PC-9 (cell line): ENCODE measurements around the gene TDG. TPM values are rescaled to one million over a fixed set of nuclear protein-coding genes. Genes with fewer than 3 reads are reported as not detected.

Experiments
- BruUV-seq: library from RNA; stranded (reverse); fragments of 400-500 nt; replicated peaks from 2 replicates; lab custom pipeline; 2021; lab: Mats Ljungman, UMichigan
- CTCF ChIA-PET: fragments of 300-600 bp; sonication (Branson Sonifier 250); formaldehyde crosslinking; loops from one replicate; lab custom pipeline; 2022; ENCODE audit warnings: antibody characterized with exemption; lab: Charles Lee
- POLR2A ChIA-PET: fragments of 300-600 bp; sonication (Branson Sonifier 250); formaldehyde crosslinking; loops from one replicate; lab custom pipeline; 2022; ENCODE audit warnings: antibody characterized with exemption; ENCODE audit not compliant: unreplicated experiment; lab: Charles Lee
- DNase-seq, 2 experiments: peaks; one replicate each; pipeline versions ENCODE4 v3.0.0 to v3.0.0-alpha.2; 2015 to 2022; ENCODE audit warnings: mixed read lengths in 1 of 2
- H2AFZ ChIP-seq: fragments of 200-600 bp; sonication (generic); 2 replicates; pipeline ENCODE4 v1.8.1; 2017; ENCODE audit warnings: antibody characterized with exemption
- H3F3A ChIP-seq: fragments of 200-600 bp; sonication (generic); 2 replicates; pipeline ENCODE4 v1.8.1; 2017; ENCODE audit warnings: antibody characterized with exemption, mild to moderate bottlenecking, low read depth; ENCODE audit not compliant: insufficient read depth
- H3K27ac ChIP-seq: fragments of 200-600 bp; sonication (generic); 2 replicates; pipeline ENCODE4 v1.6.1; 2016; ENCODE audit warnings: mixed run types
- H3K27me3 ChIP-seq: fragments of 200-600 bp; sonication (generic); 2 replicates; pipeline ENCODE4 v1.6.1; 2016; ENCODE audit warnings: low read depth, mixed run types; ENCODE audit not compliant: insufficient read depth
- H3K36me3 ChIP-seq: fragments of 200-600 bp; sonication (generic); 2 replicates; pipeline ENCODE4 v1.6.1; 2016; ENCODE audit warnings: low read depth, mixed run types
- H3K4me1 ChIP-seq: fragments of 200-600 bp; sonication (generic); replicated peaks from 2 replicates; pipeline ENCODE4 v1.6.1; 2016; ENCODE audit warnings: mixed run types; ENCODE audit not compliant: insufficient read depth
- H3K4me2 ChIP-seq: fragments of 200-600 bp; sonication (generic); 2 replicates; pipeline ENCODE4 v1.6.1; 2017; ENCODE audit warnings: mixed run types
- H3K4me3 ChIP-seq: fragments of 200-600 bp; sonication (generic); 2 replicates; pipeline ENCODE4 v1.6.1; 2016; ENCODE audit warnings: mixed run types
- H3K79me2 ChIP-seq: fragments of 200-600 bp; sonication (generic); 2 replicates; pipeline ENCODE4 v1.6.1; 2017; ENCODE audit warnings: low read depth, mixed run types
- H3K9me2 ChIP-seq: fragments of 200-600 bp; sonication (generic); 2 replicates; pipeline ENCODE4 v1.8.1; 2017; ENCODE audit warnings: mild to moderate bottlenecking; ENCODE audit not compliant: insufficient read depth
- H3K9me3 ChIP-seq: fragments of 200-600 bp; sonication (generic); 2 replicates; pipeline ENCODE4 v1.8.1; 2016; ENCODE audit warnings: low read depth; ENCODE audit not compliant: insufficient read depth
- H4K20me1 ChIP-seq: fragments of 200-600 bp; sonication (generic); 2 replicates; pipeline ENCODE4 v1.8.1; 2017; ENCODE audit not compliant: insufficient read depth
- CTCF ChIP-seq: fragments of 200-600 bp; sonication (generic); conservative IDR thresholded peaks from 2 replicates; pipeline ENCODE4 v1.6.1; 2017; ENCODE audit warnings: mixed run types, antibody characterized with exemption, mild to moderate bottlenecking, moderate library complexity
- EZH2 ChIP-seq: fragments of 200-600 bp; sonication (generic); IDR thresholded peaks from 2 replicates; pipeline ENCODE4 v1.8.0; 2017; ENCODE audit warnings: antibody characterized with exemption, low read depth
- intact Hi-C: fragments of 100-400 bp; cut with micrococcal nuclease; formaldehyde crosslinking; loops from one replicate; pipeline ENCODE4 v1.10.0; 2022; ENCODE audit not compliant: unreplicated experiment
- total RNA-seq: library from RNA; stranded (reverse); gene quantifications from 2 replicates; pipeline ENCODE4 v1.2.3, GENCODE V29; 2021

Gene TDG
- total RNA-seq, 1 experiment from 2014 or later = 21.0 TPM

GRCh38 chr12:103969391-103969790 is 3.7 kb downstream of the TDG start:
- H3K9me2 ChIP-seq = no peaks in the 10 kb centered on the region
- peaks cover 11% of the 10 kb centered on the region for H3F3A ChIP-seq
- no peak overlapping the region for H3K4me3 ChIP-seq
- DNase-seq = peak in 1 of 2 experiments; percentile 66
- CTCF ChIA-PET = no interaction called here
- H3K36me3 ChIP-seq = peaks cover 24% of the 10 kb centered on the region; the same call in 1 of the 2 replicates
- no peak overlapping the region for H2AFZ ChIP-seq
- H3K4me1 ChIP-seq = peaks cover 37% of the 10 kb centered on the region
- peak overlapping the region; percentile 28 for H3K4me2 ChIP-seq
- BruUV-seq = no TSS peak
- H3K27ac ChIP-seq = peak overlapping the region; percentile 11; the same call in 1 of the 2 replicates
- POLR2A ChIA-PET = interaction anchor here (0.5 to 0.6 kb wide), 2 partner anchors 18 to 167 kb away, joined by 3 to 4 read pairs; no protein-coding TSS in a partner anchor
- peaks cover 92% of the 10 kb centered on the region for H3K79me2 ChIP-seq
- TF ChIP-seq EZH2 (no peak), CTCF (no peak)
- no peaks in the 10 kb centered on the region for H3K27me3 ChIP-seq
- peaks cover 59% of the 10 kb centered on the region for H4K20me1 ChIP-seq
- no peaks in the 10 kb centered on the region for H3K9me3 ChIP-seq
- intact Hi-C loops = loop anchor here (5.0 kb wide), 1 partner anchor 138 kb away; no protein-coding TSS in a partner anchor

- Histone ChIP-seq H4K20me1 (peaks cover 50% of the 10 kb centered on the region), H3K4me3 (no peak overlapping the region), H3F3A (peaks cover 3% of the 10 kb centered on the region; the same call in 1 of the 2 replicates), H3K4me1 (peaks cover 10% of the 10 kb centered on the region), H2AFZ (no peak overlapping the region), H3K36me3 (peaks cover 31% of the 10 kb centered on the region), H3K79me2 (peaks cover 61% of the 10 kb centered on the region), H3K9me3 (no peaks in the 10 kb centered on the region), H3K27ac (no peak overlapping the region), H3K27me3 (no peaks in the 10 kb centered on the region), H3K9me2 (no peaks in the 10 kb centered on the region), H3K4me2 (no peak overlapping the region)
- TF ChIP-seq CTCF (no peak), EZH2 (no peak)
- ChIA-PET CTCF (interaction anchor here (0.6 kb wide), 1 partner anchor 87 kb away, joined by 3 read pairs; no protein-coding TSS in a partner anchor), POLR2A (no interaction called here)
- no TSS peak for BruUV-seq
- intact Hi-C loops = no loop called here
- no peak for DNase-seq
These were observed 8.2 kb downstream of the TDG start for GRCh38 chr12:103973909-103974308.

GRCh38 chr12:103975368-103975767 is 9.7 kb downstream of the TDG start:
- H3K27ac ChIP-seq = no peak overlapping the region
- DNase-seq = no peak
- no peaks in the 10 kb centered on the region for H3K9me3 ChIP-seq
- no peaks in the 10 kb centered on the region for H3K9me2 ChIP-seq
- ChIA-PET CTCF (no interaction called here), POLR2A (no interaction called here)
- no peaks in the 10 kb centered on the region for H3K4me1 ChIP-seq
- H3K36me3 ChIP-seq = peaks cover 20% of the 10 kb centered on the region
- intact Hi-C loops = no loop called here
- no peaks in the 10 kb centered on the region for H3K27me3 ChIP-seq
- peaks cover 37% of the 10 kb centered on the region for H4K20me1 ChIP-seq
- H3K4me2 ChIP-seq = no peak overlapping the region
- TF ChIP-seq EZH2 (no peak), CTCF (no peak)
- no peak overlapping the region for H2AFZ ChIP-seq
- peaks cover 3% of the 10 kb centered on the region; the same call in 1 of the 2 replicates for H3F3A ChIP-seq
- H3K4me3 ChIP-seq = no peak overlapping the region
- BruUV-seq = no TSS peak
- peaks cover 46% of the 10 kb centered on the region for H3K79me2 ChIP-seq
